WTC11 (cell line): ENCODE measurements around the gene MAS1L. TPM values are rescaled to one million over a fixed set of nuclear protein-coding genes. Genes with fewer than 3 reads are reported as not detected.

ENCODE experiments used
- ATAC-seq: fragments of 200-7000 bp; cut with Tn5 transposase; 2 replicates; pipeline ENCODE4 v1.10.0; 2021; ENCODE audit warnings: mild to moderate bottlenecking, moderate library complexity
- CTCF ChIA-PET: fragments of 300-600 bp; sonication (Branson Sonifier 250); formaldehyde crosslinking; loops from one replicate; lab custom pipeline; 2021; ENCODE audit warnings: antibody characterized with exemption; lab: Charles Lee
- POLR2A ChIA-PET: fragments of 350-600 bp; sonication (Branson Sonifier 250); formaldehyde crosslinking; loops from one replicate; lab custom pipeline; 2021; ENCODE audit warnings: antibody characterized with exemption; lab: Charles Lee
- DNase-seq: peaks from one replicate; pipeline ENCODE4 v3.0.0; 2021; ENCODE audit warnings: low spot score
- H3K27ac Mint-ChIP-seq: 2 replicates; pipeline ENCODE4 v1.8.0; 2021; ENCODE audit warnings: mixed read lengths
- H3K27me3 Mint-ChIP-seq: 2 replicates; pipeline ENCODE4 v1.8.0; 2021; ENCODE audit warnings: low read depth, mild to moderate bottlenecking, moderate library complexity, mixed read lengths
- H3K36me3 Mint-ChIP-seq: 2 replicates; pipeline ENCODE4 v1.8.0; 2021; ENCODE audit warnings: mixed read lengths
- H3K4me1 Mint-ChIP-seq: 2 replicates; pipeline ENCODE4 v1.8.0; 2022; ENCODE audit warnings: mixed read lengths
- H3K4me3 Mint-ChIP-seq: 2 replicates; pipeline ENCODE4 v1.8.0; 2021; ENCODE audit warnings: mild to moderate bottlenecking, moderate library complexity, mixed read lengths
- H3K9me3 Mint-ChIP-seq: 2 replicates; pipeline ENCODE4 v1.8.0; 2021; ENCODE audit warnings: mixed read lengths
- ATF1 ChIP-seq: sonication (generic); formaldehyde crosslinking; IDR thresholded peaks from 2 replicates; pipeline ENCODE4 v1.8.1; 2023; ENCODE audit warnings: mild to moderate bottlenecking, moderate library complexity, missing genetic modification reagents
- ATF2 ChIP-seq: sonication (generic); formaldehyde crosslinking; IDR thresholded peaks from 2 replicates; pipeline ENCODE4 v1.8.1; 2022; ENCODE audit warnings: low read depth, missing genetic modification reagents, borderline replicate concordance
- ATF3 ChIP-seq: sonication (generic); formaldehyde crosslinking; conservative IDR thresholded peaks from 2 replicates; pipeline ENCODE4 v1.8.1; 2022; ENCODE audit warnings: mild to moderate bottlenecking, missing genetic modification reagents
- CBFB ChIP-seq: sonication (generic); formaldehyde crosslinking; IDR thresholded peaks from 2 replicates; pipeline ENCODE4 v1.8.1; 2022; ENCODE audit warnings: mild to moderate bottlenecking, low read depth, missing genetic modification reagents
- CDX4 ChIP-seq: fragments of 250-450 bp; sonication (Bioruptor Pico); IDR thresholded peaks from 2 replicates; pipeline ENCODE4 v1.9.0; 2021; ENCODE audit warnings: moderate library complexity, mild to moderate bottlenecking, inconsistent platforms, borderline replicate concordance
- CREB1 ChIP-seq: sonication (generic); formaldehyde crosslinking; IDR thresholded peaks from 2 replicates; pipeline ENCODE4 v1.8.0; 2023; ENCODE audit warnings: mild to moderate bottlenecking, missing genetic modification reagents
- E2F5 ChIP-seq: sonication (generic); formaldehyde crosslinking; IDR thresholded peaks from 2 replicates; pipeline ENCODE4 v1.8.1; 2022; ENCODE audit warnings: mild to moderate bottlenecking, moderate library complexity, missing genetic modification reagents
- ELF4 ChIP-seq: sonication (generic); formaldehyde crosslinking; IDR thresholded peaks from 2 replicates; pipeline ENCODE4 v1.8.1; 2022; ENCODE audit warnings: low read depth, mild to moderate bottlenecking, moderate library complexity, missing genetic modification reagents
- FOXP4 ChIP-seq: sonication (generic); formaldehyde crosslinking; IDR thresholded peaks from 2 replicates; pipeline ENCODE4 v1.8.0; 2022; ENCODE audit warnings: mild to moderate bottlenecking, missing genetic modification reagents
- GABPB1 ChIP-seq: sonication (generic); formaldehyde crosslinking; IDR thresholded peaks from 2 replicates; pipeline ENCODE4 v1.8.1; 2023; ENCODE audit warnings: mild to moderate bottlenecking, missing genetic modification reagents
- GTF2I ChIP-seq: fragments of 250-450 bp; sonication (Bioruptor Pico); conservative IDR thresholded peaks from 2 replicates; pipeline ENCODE4 v1.4.0; 2021; ENCODE audit warnings: mild to moderate bottlenecking
- HMGXB4 ChIP-seq: sonication (generic); formaldehyde crosslinking; IDR thresholded peaks from 2 replicates; pipeline ENCODE4 v1.8.1; 2023; ENCODE audit warnings: mild to moderate bottlenecking, moderate library complexity, missing genetic modification reagents
- MXD4 ChIP-seq: fragments of 250-450 bp; sonication (Bioruptor Pico); IDR thresholded peaks from 2 replicates; pipeline ENCODE4 v1.8.0; 2021; ENCODE audit warnings: mild to moderate bottlenecking, moderate library complexity, borderline replicate concordance
- NR1H2 ChIP-seq: sonication (generic); formaldehyde crosslinking; IDR thresholded peaks from 2 replicates; pipeline ENCODE4 v1.9.0; 2021; ENCODE audit warnings: mild to moderate bottlenecking, moderate library complexity, missing genetic modification reagents
- NR3C1 ChIP-seq: sonication (generic); formaldehyde crosslinking; conservative IDR thresholded peaks from 2 replicates; pipeline ENCODE4 v1.8.1; 2023; ENCODE audit warnings: low read depth, mild to moderate bottlenecking, missing genetic modification reagents
- PREB ChIP-seq: sonication (generic); formaldehyde crosslinking; IDR thresholded peaks from 2 replicates; pipeline ENCODE4 v1.8.1; 2022; ENCODE audit warnings: mild to moderate bottlenecking, missing genetic modification reagents, moderate library complexity, borderline replicate concordance
- TP53 ChIP-seq: sonication (generic); formaldehyde crosslinking; IDR thresholded peaks from 2 replicates; pipeline ENCODE4 v1.8.1; 2023; ENCODE audit warnings: mild to moderate bottlenecking, missing genetic modification reagents
- USF2 ChIP-seq: sonication (generic); formaldehyde crosslinking; IDR thresholded peaks from 2 replicates; pipeline ENCODE4 v1.8.1; 2023; ENCODE audit warnings: mild to moderate bottlenecking, missing genetic modification reagents, moderate library complexity
- ZMAT4 ChIP-seq: fragments of 250-450 bp; sonication (Bioruptor Pico); IDR thresholded peaks from 2 replicates; pipeline ENCODE4 v1.9.0; 2021; ENCODE audit warnings: mild to moderate bottlenecking
- ZNF219 ChIP-seq: sonication (generic); formaldehyde crosslinking; IDR thresholded peaks from 2 replicates; pipeline ENCODE4 v1.8.0; 2023; ENCODE audit warnings: missing genetic modification reagents, mild to moderate bottlenecking, borderline replicate concordance
- ZNF263 ChIP-seq: sonication (generic); formaldehyde crosslinking; IDR thresholded peaks from 2 replicates; pipeline ENCODE4 v1.8.1; 2022; ENCODE audit warnings: low read depth, mild to moderate bottlenecking, moderate library complexity, missing genetic modification reagents
- total RNA-seq: library from RNA; stranded (reverse); gene quantifications from 3 replicates; pipeline ENCODE4 v1.2.3, GENCODE V29; 2021

Gene MAS1L
- total RNA-seq, 1 experiment from 2014 or later, result not detected

GRCh38 chr6:29483735-29484134 lies 4.0 kb downstream of the MAS1L start:
- POLR2A ChIA-PET, result no interaction called here
- H3K27ac Mint-ChIP-seq, result no peak overlapping the region
- TF ChIP-seq ZMAT4 (CRISPR knock-in tag), result no peak
- TF ChIP-seq ELF4 (CRISPR knock-in tag), result no peak
- TF ChIP-seq CBFB (CRISPR knock-in tag), result no peak
- TF ChIP-seq ZNF263 (CRISPR knock-in tag), result no peak
- TF ChIP-seq E2F5 (CRISPR knock-in tag), result no peak

GRCh38 chr6:29483186-29483585 lies 4.6 kb downstream of the MAS1L start:
- DNase-seq (no peak), ATAC-seq (no peak)
- H3K9me3 Mint-ChIP-seq, result peaks cover 14% of the 10 kb centered on the region
- H3K4me1 Mint-ChIP-seq, result no peaks in the 10 kb centered on the region
- no peaks in the 10 kb centered on the region for H3K36me3 Mint-ChIP-seq
- no peak overlapping the region for H3K27ac Mint-ChIP-seq
- POLR2A ChIA-PET, result no interaction called here
- TF ChIP-seq GABPB1 (CRISPR knock-in tag), result no peak
- no peak for TF ChIP-seq HMGXB4 (CRISPR knock-in tag)
- TF ChIP-seq USF2 (CRISPR knock-in tag), result no peak
- TF ChIP-seq CREB1 (CRISPR knock-in tag), result no peak
- TF ChIP-seq NR1H2, result no peak
- TF ChIP-seq MXD4 (CRISPR knock-in tag), result no peak
- TF ChIP-seq NR3C1 (CRISPR knock-in tag), result no peak
- no peak for TF ChIP-seq ATF1 (CRISPR knock-in tag)
- TF ChIP-seq ATF3 (CRISPR knock-in tag), result no peak
- TF ChIP-seq ATF2 (CRISPR knock-in tag), result no peak
- TF ChIP-seq, all 79 proteins: peak for 0
- Mint-ChIP-seq H3K27me3 (peaks cover 7% of the 10 kb centered on the region), H3K4me3 (no peak overlapping the region)
- CTCF ChIA-PET, result no interaction called here

More at GRCh38 chr6:29483735-29484134, 4.0 kb downstream of the MAS1L start:
- Mint-ChIP-seq H3K4me1 (no peaks in the 10 kb centered on the region), H3K4me3 (no peak overlapping the region), H3K27me3 (peaks cover 7% of the 10 kb centered on the region; the same call in 1 of the 2 replicates), H3K9me3 (peaks cover 14% of the 10 kb centered on the region), H3K36me3 (no peaks in the 10 kb centered on the region)
- DNase-seq (no peak), ATAC-seq (no peak)
- CTCF ChIA-PET, result no interaction called here

- Mint-ChIP-seq H3K27ac (no peak overlapping the region), H3K36me3 (no peaks in the 10 kb centered on the region), H3K27me3 (peaks cover 7% of the 10 kb centered on the region), H3K4me1 (no peaks in the 10 kb centered on the region), H3K4me3 (no peak overlapping the region), H3K9me3 (peaks cover 14% of the 10 kb centered on the region)
- no peak for ATAC-seq
- CTCF ChIA-PET, result no interaction called here
- no peak for DNase-seq
- POLR2A ChIA-PET, result no interaction called here
- no peak for TF ChIP-seq GTF2I (CRISPR knock-in tag)
- TF ChIP-seq PREB (CRISPR knock-in tag), result no peak
- no peak for TF ChIP-seq NR3C1 (CRISPR knock-in tag)
- no peak for TF ChIP-seq CREB1 (CRISPR knock-in tag)
- no peak for TF ChIP-seq TP53 (CRISPR knock-in tag)
- no peak for TF ChIP-seq ELF4 (CRISPR knock-in tag)
- TF ChIP-seq CDX4 (CRISPR knock-in tag), result no peak
- TF ChIP-seq ZNF219 (CRISPR knock-in tag), result no peak
- TF ChIP-seq FOXP4 (CRISPR knock-in tag), result no peak
Observed at GRCh38 chr6:29479560-29479959, 8.2 kb downstream of the MAS1L start.
